WTC11 (cell line): ENCODE data around the gene AGBL2. TPM values are rescaled to one million over a fixed set of nuclear protein-coding genes. Genes with fewer than 3 reads are reported as not detected.
A peak's percentile ranks its signal among the peaks of the same experiment; 100 is the strongest.
"Not testable (repeated sequence)": the region's sequence is repeated elsewhere in the genome, so short reads cannot be mapped to it uniquely, and the experiment has no call there.

Experiments
- ATAC-seq: fragments of 200-7000 bp; cut with Tn5 transposase; 2 replicates; pipeline ENCODE4 v1.10.0; 2021; ENCODE audit warnings: mild to moderate bottlenecking, moderate library complexity
- CTCF ChIA-PET: fragments of 300-600 bp; sonication (Branson Sonifier 250); formaldehyde crosslinking; loops from one replicate; lab custom pipeline; 2021; ENCODE audit warnings: antibody characterized with exemption; lab: Charles Lee
- POLR2A ChIA-PET: fragments of 350-600 bp; sonication (Branson Sonifier 250); formaldehyde crosslinking; loops from one replicate; lab custom pipeline; 2021; ENCODE audit warnings: antibody characterized with exemption; lab: Charles Lee
- DNase-seq: peaks from one replicate; pipeline ENCODE4 v3.0.0; 2021; ENCODE audit warnings: low spot score
- H3K27ac Mint-ChIP-seq: 2 replicates; pipeline ENCODE4 v1.8.0; 2021; ENCODE audit warnings: mixed read lengths
- H3K27me3 Mint-ChIP-seq: 2 replicates; pipeline ENCODE4 v1.8.0; 2021; ENCODE audit warnings: low read depth, mild to moderate bottlenecking, moderate library complexity, mixed read lengths
- H3K36me3 Mint-ChIP-seq: 2 replicates; pipeline ENCODE4 v1.8.0; 2021; ENCODE audit warnings: mixed read lengths
- H3K4me1 Mint-ChIP-seq: 2 replicates; pipeline ENCODE4 v1.8.0; 2022; ENCODE audit warnings: mixed read lengths
- H3K4me3 Mint-ChIP-seq: 2 replicates; pipeline ENCODE4 v1.8.0; 2021; ENCODE audit warnings: mild to moderate bottlenecking, moderate library complexity, mixed read lengths
- H3K9me3 Mint-ChIP-seq: 2 replicates; pipeline ENCODE4 v1.8.0; 2021; ENCODE audit warnings: mixed read lengths
- ATF1 ChIP-seq: sonication (generic); formaldehyde crosslinking; IDR thresholded peaks from 2 replicates; pipeline ENCODE4 v1.8.1; 2023; ENCODE audit warnings: mild to moderate bottlenecking, moderate library complexity, missing genetic modification reagents
- ATF3 ChIP-seq: sonication (generic); formaldehyde crosslinking; conservative IDR thresholded peaks from 2 replicates; pipeline ENCODE4 v1.8.1; 2022; ENCODE audit warnings: mild to moderate bottlenecking, missing genetic modification reagents
- ATF6 ChIP-seq: sonication (generic); formaldehyde crosslinking; IDR thresholded peaks from 2 replicates; pipeline ENCODE4 v1.8.1; 2023; ENCODE audit warnings: mild to moderate bottlenecking, missing genetic modification reagents
- E2F1 ChIP-seq: sonication (generic); formaldehyde crosslinking; IDR thresholded peaks from 2 replicates; pipeline ENCODE4 v1.8.0; 2022; ENCODE audit warnings: mild to moderate bottlenecking, missing genetic modification reagents
- E2F4 ChIP-seq: sonication (generic); formaldehyde crosslinking; IDR thresholded peaks from 2 replicates; pipeline ENCODE4 v1.8.1; 2022; ENCODE audit warnings: low read depth, mild to moderate bottlenecking, moderate library complexity, missing genetic modification reagents, borderline replicate concordance
- FOXP4 ChIP-seq: sonication (generic); formaldehyde crosslinking; IDR thresholded peaks from 2 replicates; pipeline ENCODE4 v1.8.0; 2022; ENCODE audit warnings: mild to moderate bottlenecking, missing genetic modification reagents
- JUN ChIP-seq: sonication (generic); formaldehyde crosslinking; IDR thresholded peaks from 2 replicates; pipeline ENCODE4 v1.8.0; 2023; ENCODE audit warnings: mild to moderate bottlenecking, missing genetic modification reagents
- MXD4 ChIP-seq: fragments of 250-450 bp; sonication (Bioruptor Pico); IDR thresholded peaks from 2 replicates; pipeline ENCODE4 v1.8.0; 2021; ENCODE audit warnings: mild to moderate bottlenecking, moderate library complexity, borderline replicate concordance
- MYBL2 ChIP-seq: sonication (generic); formaldehyde crosslinking; IDR thresholded peaks from 2 replicates; pipeline ENCODE4 v1.8.1; 2023; ENCODE audit warnings: mild to moderate bottlenecking, moderate library complexity, missing genetic modification reagents
- TEAD4 ChIP-seq: sonication (generic); formaldehyde crosslinking; IDR thresholded peaks from 2 replicates; pipeline ENCODE4 v1.8.0; 2022; ENCODE audit warnings: mild to moderate bottlenecking, missing genetic modification reagents
- ZNF263 ChIP-seq: sonication (generic); formaldehyde crosslinking; IDR thresholded peaks from 2 replicates; pipeline ENCODE4 v1.8.1; 2022; ENCODE audit warnings: low read depth, mild to moderate bottlenecking, moderate library complexity, missing genetic modification reagents
- total RNA-seq: library from RNA; stranded (reverse); gene quantifications from 3 replicates; pipeline ENCODE4 v1.2.3, GENCODE V29; 2021

AGBL2 gene
- total RNA-seq, 1 experiment from 2014 or later = 3.7 TPM

GRCh38 chr11:47642099-47642855 lies 72.9 kb downstream of the AGBL2 start, which contains the start of gene MTCH2 (continued):
- 0 out of 2 replicates have a peak, but pooled peaks have one; percentile 46 for TF ChIP-seq FOXP4 (CRISPR knock-in tag)
- TF ChIP-seq TEAD4 (CRISPR knock-in tag) = peak; percentile 61
- TF ChIP-seq E2F4 (CRISPR knock-in tag) = peak; percentile 37; the same call in 1 of the 2 replicates
- TF ChIP-seq JUN (CRISPR knock-in tag) = peak; percentile 85; the same call in 1 of the 2 replicates
- 0 out of 2 replicates have a peak, but pooled peaks have one; percentile 50 for TF ChIP-seq E2F1

- ATAC-seq (no peak), DNase-seq (no peak)
- H3K4me1 Mint-ChIP-seq = peaks cover 11% of the 10 kb centered on the region
- H3K27ac Mint-ChIP-seq = peak overlapping the region; percentile 91
- H3K9me3 Mint-ChIP-seq = no peaks in the 10 kb centered on the region
- H3K27me3 Mint-ChIP-seq = no peaks in the 10 kb centered on the region; the same call in 1 of the 2 replicates
- no peak for TF ChIP-seq ZNF263
- H3K36me3 Mint-ChIP-seq = peaks cover 21% of the 10 kb centered on the region
- POLR2A ChIA-PET = interaction anchor here (1.1 kb wide), 1 partner anchor 73 kb away, joined by 7 read pairs; the partner anchor contains the start of gene AGBL2
- CTCF ChIA-PET = interaction anchor here (0.9 kb wide), 1 partner anchor 74 kb away, joined by 3 read pairs; the partner anchor contains the start of gene AGBL2
- peak overlapping the region; percentile 83 for H3K4me3 Mint-ChIP-seq
These were observed 73.5 kb downstream of the AGBL2 start for GRCh38 chr11:47641600-47642098.

GRCh38 chr11:47640506-47640905 lies 74.7 kb downstream of the AGBL2 start:
- H3K9me3 Mint-ChIP-seq, ATAC-seq, DNase-seq, CTCF ChIA-PET, POLR2A ChIA-PET, H3K27me3 Mint-ChIP-seq, H3K27ac Mint-ChIP-seq: not testable (repeated sequence)
- peaks cover 24% of the 10 kb centered on the region for H3K36me3 Mint-ChIP-seq
- H3K4me3 Mint-ChIP-seq = peak overlapping the region; percentile 83
- H3K4me1 Mint-ChIP-seq = peaks cover 11% of the 10 kb centered on the region

GRCh38 chr11:47636331-47636730 lies 78.8 kb downstream of the AGBL2 start:
- H3K27me3 Mint-ChIP-seq, H3K4me1 Mint-ChIP-seq, H3K4me3 Mint-ChIP-seq, CTCF ChIA-PET, ATAC-seq, DNase-seq, H3K27ac Mint-ChIP-seq, H3K9me3 Mint-ChIP-seq, POLR2A ChIA-PET: not testable (repeated sequence)
- peaks cover 51% of the 10 kb centered on the region for H3K36me3 Mint-ChIP-seq

GRCh38 chr11:47631473-47631872 lies 83.7 kb downstream of the AGBL2 start:
- Mint-ChIP-seq H3K4me3 (no peak overlapping the region), H3K27ac (0 out of 2 replicates have a peak overlapping the region, but pooled peaks have one; percentile 9)
- no peak for TF ChIP-seq MYBL2 (CRISPR knock-in tag)
- no peak for TF ChIP-seq MXD4 (CRISPR knock-in tag)
- no peak for TF ChIP-seq ATF3 (CRISPR knock-in tag)
- TF ChIP-seq ATF1 (CRISPR knock-in tag) = no peak
- TF ChIP-seq ATF6 (CRISPR knock-in tag) = no peak
- TF ChIP-seq, all 79 proteins: peak for 0
- Mint-ChIP-seq H3K36me3 (peaks cover 68% of the 10 kb centered on the region), H3K4me1 (no peaks in the 10 kb centered on the region), H3K9me3 (no peaks in the 10 kb centered on the region), H3K27me3 (no peaks in the 10 kb centered on the region; the same call in 1 of the 2 replicates)
- POLR2A ChIA-PET = no interaction called here
- DNase-seq (no peak), ATAC-seq (no peak)
- CTCF ChIA-PET = no interaction called here
